CD4-positive, alpha-beta T cell treated with Interleukin-4 for 1 hour (primary cell): ENCODE measurements around the gene CLEC4E.
A peak's percentile ranks its signal among the peaks of the same experiment; 100 is the strongest.
"Not testable (repeated sequence)": the region's sequence is repeated elsewhere in the genome, so short reads cannot be mapped to it uniquely, and the experiment has no call there.

Source experiments
- DNase-seq, 2 donors: peaks; one replicate each; pipeline ENCODE4 v3.0.0-alpha.2; 2020 to 2022

The CLEC4E gene

DNA sequence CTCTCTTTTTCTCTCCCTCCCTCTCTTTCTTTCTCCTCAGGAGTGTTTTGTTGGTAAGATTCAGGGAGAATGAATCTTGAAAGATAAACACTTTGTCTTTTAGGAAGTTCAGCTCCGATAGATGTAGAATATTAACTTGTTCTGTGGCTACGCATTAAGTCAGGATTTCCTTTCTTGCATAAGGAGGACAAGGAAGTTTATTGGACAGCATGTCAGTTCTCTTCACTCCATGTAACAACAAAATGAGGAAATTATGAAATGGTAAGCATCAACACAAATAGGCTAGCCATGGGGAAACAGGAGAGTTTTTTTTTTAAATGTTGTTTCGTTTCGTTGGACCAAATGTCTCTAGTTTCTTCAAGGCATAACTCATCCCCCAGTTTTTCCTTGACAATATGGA, at the start of gene CLEC4E:
CLEC4E (minus strand) TSS at position 75 of the 400 bp plus-strand sequence. CDS start 108 bp downstream, outside the sequence.
- peak in 1 of 2 donors; percentile 1 for DNase-seq

GRCh38 chr12:8589679-8590078, 49.0 kb upstream of the CLEC4E start:
- no peak for DNase-seq

- not testable (repeated sequence) for DNase-seq
These were observed 43.8 kb upstream of the CLEC4E start for GRCh38 chr12:8584478-8584877.

DNA sequence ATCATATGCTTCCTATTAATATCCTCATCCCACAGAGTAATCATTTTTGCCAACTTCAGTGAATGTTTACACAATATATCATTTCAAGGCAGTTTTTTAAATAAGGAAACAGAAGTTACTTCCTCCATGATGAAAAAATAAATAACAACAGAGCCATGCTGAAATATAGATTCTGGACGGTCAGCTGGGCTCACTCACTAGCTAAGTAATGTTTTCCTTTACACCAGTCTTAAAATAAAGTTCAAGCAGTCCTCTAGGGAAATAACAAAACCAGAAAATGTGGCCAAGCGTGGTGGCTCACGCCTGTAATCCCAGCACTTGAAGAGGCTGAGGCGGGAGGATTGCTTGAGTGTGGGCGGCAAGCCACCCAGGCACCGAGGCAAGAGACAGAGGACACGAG, 43.3 kb upstream of the CLEC4E start:
- DNase-seq: no peak

DNA sequence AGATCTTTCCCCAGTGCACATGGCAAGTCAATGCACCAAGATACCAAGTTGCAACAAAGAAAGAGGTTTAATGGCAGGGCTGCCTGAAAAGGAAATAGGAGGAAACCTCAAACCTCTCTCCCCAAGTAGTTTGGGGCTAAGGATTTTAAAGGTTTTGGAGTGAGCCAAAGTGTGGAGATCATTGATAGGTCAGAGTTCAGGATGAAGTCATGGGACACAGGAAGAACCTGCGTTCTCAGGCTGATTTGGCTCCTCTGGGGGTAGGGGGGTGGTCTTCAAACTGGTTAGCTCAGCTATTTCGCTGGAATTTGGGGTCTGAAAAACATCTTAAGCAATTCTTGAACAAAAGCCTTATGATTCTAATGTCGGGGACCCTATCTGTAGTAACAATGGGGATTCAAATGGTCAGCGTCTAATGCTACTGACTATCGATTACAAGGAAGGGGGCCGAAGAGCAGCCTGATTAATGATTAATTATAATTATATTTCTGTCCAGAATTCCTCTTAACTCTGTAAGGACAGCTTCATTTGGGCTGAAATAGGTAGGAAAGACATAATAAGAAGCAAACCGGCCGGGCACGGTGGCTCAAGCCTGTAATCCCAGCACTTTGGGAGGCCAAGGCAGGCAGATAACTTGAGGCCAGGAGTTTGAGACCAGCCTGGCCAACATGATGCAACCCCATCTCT, 40.5 kb upstream of the CLEC4E start:
- DNase-seq: no peak

- no peak for DNase-seq
These were observed 37.2 kb upstream of the CLEC4E start for GRCh38 chr12:8577879-8578278.

DNA sequence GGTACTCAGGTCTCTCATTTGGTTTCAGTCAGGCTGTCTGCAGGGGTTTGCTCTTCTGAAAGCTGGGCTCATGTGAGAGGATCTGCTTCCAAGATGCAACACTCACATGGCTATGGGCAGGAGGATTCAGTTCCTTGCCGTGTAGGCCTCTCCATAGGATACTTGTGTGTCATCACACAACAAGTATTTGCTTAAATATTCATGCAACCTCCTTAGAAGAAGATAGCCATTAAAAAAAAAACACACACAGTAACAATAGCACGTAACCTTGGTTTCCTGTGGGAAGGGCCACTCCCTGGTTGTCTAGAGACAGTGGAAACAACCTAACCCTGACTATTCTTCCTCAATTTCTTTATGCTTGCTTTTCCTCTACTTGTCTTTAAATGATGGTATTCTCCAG, 31.8 kb upstream of the CLEC4E start:
- DNase-seq: peak; percentile 25 to 52

DNA sequence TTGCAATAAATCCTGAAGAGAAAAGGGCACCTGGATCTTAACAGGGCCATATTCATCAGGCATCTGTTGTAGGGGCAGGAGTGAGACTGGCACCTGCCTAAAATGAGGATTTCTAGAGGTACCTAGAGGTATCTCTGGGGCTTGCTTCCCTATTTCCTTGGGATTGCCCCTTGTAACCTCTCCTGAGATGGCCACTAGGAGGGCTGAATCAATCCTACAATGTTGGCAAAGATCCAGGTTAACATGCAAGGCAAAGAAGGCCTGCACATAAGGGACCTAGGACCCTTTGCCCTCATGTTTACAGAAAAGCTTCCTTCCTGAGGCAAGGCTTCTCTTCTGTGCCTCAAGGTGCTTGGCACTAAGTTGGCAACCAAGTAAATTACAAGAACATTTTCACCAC, 25.8 kb upstream of the CLEC4E start:
- DNase-seq: no peak

- DNase-seq: not testable (repeated sequence)
These were observed 25.3 kb upstream of the CLEC4E start for GRCh38 chr12:8566052-8566451.

DNA sequence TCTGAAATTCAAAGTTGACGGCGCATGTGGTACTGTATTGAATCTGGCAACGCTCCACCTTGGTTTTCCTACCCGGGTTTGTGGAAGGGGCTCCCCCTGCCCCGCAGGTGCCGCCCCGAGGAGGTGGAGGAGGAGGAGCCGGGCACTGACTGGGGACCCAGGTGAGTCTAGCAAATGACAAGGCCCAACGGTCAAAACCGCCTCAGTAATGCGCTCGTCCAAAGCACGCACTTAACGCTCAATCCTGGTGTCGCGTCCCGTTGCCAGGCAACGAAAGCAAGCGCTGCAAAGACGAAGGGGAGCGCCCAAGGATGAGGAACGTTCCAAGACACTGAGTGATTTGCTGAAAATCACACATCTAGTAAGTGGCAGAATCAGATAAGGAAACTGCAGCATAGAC, 24.0 kb upstream of the CLEC4E start:
- DNase-seq: no peak

GRCh38 chr12:8563356-8563755, 22.7 kb upstream of the CLEC4E start:
- no peak for DNase-seq

DNA sequence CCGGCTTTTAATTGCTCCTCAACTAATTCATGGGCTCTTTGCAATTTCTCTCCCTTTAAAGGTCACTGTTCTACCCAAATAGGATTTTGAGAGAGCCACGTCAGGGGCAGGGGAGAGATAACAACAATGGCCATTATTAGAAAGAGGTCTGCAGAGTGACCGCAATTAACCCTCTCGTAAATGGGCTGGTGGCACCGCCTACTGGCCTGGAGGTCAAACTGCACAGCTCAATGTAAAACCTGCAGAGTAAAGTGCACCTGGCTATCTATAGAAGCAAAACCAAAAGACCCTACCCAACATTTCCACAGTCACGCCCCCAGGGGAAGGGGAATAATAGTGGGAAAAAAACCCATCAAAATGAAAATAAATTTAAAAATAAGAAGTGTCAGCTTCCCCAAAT, 21.6 kb upstream of the CLEC4E start:
- no peak for DNase-seq

DNA sequence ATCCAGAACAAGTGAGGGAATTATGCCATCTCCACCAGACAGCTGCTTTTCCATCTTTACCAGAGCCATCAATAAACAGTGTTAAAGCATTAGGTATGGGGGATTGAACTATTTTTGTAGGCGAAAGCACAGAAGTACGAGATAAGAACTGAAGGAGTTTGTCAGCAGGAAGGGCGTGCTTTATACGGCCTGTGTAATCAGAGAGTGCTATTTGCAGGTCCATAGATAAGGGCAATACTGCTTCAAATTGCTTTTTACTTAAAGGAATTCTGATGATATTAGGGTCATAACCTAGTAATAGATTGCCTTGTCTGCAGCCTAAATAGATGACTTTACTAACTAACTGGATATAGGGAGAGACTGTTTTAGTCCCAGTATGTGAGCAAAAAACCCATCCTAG, 20.3 kb upstream of the CLEC4E start:
- DNase-seq: no peak

DNA sequence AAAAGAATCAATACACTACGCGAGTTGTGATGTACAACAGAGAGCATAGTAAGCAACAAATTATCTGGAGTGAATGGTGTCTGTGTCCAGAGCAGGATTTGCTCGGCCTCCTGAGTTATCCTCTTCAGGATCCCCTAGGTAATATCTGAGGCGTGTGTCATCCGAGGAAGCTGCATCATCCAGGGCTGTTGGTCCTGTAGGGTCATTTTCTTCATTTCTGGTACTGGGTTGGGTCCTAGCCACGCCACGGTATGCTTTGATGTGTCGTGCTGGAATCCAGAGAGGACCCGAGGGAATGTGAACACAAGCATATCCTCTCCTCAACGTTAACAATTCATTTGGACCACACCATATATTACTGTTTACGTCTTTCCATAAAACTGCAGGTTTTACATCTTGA, 19.0 kb upstream of the CLEC4E start:
- no peak for DNase-seq

GRCh38 chr12:8556531-8557097, 15.9 kb upstream of the CLEC4E start:
- DNase-seq: no peak

DNA sequence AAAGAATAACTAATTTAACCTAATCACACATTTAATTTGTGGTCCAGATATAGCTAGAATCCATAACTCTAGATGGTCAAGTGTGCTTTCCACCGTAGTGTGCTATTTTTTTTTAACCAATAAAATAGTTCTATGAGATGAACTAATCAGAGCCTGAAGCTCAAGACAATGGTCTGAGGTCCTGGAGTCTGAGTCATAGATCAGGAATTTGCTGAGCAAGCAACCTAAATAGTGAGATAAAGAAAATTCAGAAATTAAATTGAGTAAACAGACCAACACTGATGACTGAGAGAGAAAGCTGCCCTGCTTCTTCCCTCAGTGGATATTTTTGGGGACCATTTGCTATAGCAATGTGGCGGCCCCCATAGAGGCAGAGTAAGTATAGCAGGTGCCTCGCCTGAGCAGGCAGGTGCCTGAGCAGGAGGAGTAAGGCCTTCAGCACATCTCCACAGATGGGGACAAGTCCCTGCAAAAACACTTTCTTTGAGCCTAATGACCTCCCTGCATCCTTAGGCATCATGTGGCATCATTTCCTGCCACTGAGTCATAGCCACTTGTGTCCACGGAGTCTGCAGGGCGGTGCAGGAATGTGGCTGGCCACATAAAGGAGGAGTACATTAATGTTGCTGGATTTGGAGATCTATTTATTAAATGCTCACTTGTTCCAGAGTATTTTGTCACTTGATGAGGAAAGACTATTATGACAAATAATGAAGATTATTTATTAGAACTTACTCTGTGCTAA, 13.9 kb upstream of the CLEC4E start:
- DNase-seq: no peak

DNA sequence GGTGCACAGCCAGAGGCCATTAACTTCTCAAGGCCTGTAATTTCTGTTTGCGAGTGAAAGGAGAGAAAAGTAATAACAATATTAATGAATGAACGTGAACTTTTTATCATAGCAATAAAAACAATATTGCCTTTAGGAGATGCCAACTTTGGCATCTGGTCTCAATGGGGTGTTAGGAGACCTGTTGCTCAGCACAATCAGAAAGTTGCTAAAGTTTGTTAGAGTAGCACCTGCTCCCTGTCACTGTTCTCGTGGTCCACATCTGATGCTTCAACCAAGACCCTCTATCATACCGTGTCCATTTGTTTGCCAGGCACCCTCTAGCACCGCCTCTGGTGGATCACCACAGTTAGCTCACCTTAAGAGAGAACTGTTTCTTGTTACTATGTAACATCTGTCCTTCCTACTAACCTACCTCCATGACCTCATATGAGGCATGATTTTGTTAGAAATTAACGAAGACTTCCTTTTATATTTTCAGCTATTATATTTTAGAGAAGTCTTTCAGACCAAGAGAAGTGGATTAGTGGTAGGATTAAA, 12.5 kb upstream of the CLEC4E start:
- no peak for DNase-seq

DNA sequence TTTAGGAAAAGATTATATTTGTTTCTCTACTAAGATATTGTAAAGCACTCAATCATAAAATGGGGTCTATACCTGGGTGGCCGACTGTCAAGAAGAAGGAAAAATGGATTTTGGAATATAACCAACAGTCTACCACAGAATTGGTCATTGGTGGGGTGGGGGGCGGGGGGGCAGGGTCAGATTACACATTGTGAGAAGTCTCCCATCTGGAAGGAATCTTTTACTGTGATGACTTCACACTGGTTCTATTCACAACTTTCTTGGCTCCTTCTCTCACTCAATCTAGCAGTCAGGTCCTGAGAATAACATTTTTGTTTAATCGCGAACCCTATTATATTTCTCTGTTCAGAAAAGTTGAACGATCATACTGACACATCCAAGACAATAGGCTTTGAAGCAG, 8.7 kb upstream of the CLEC4E start:
- DNase-seq: no peak

DNA sequence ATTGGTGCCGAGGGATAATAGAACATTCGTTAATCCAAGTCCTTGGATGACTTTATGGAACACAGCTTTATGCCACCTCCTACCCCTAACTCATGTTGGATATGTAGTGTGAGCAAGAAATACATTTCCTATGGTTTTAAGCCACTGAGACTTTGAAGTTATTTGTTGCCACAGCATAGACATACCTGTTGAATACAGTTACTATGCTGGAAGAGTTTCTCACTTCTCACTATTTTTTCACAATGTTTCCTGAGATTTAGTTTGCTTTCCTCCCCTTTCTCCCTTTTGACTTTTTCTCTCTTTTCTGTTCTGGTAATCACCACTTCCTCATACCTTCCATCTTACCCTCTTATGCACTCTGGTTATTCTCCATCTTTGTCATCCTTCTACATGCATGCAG, 7.5 kb upstream of the CLEC4E start:
- DNase-seq: no peak

GRCh38 chr12:8547645-8548044, 6.9 kb upstream of the CLEC4E start:
- no peak for DNase-seq

DNA sequence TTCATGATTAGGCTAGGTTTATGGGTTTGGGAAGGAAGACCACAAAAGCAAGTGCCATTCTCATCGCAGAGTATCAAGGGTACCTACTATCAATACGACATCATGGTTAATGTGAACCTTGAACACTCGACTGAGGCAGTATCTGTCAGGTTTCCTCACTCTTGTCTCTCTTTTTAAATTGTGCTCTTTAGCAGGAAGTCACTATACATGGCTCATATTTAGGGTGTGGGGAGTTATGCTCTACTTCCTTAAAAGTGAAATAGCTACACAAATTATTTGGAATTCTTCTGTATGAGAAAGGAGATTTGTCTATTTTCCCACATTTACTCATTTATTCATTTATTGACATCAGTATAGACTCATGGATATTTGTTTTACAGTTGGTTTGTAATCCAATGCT, 5.9 kb upstream of the CLEC4E start:
- DNase-seq: no peak

GRCh38 chr12:8544295-8544694, 3.6 kb upstream of the CLEC4E start:
- DNase-seq: peak; percentile 68 to 74

DNA sequence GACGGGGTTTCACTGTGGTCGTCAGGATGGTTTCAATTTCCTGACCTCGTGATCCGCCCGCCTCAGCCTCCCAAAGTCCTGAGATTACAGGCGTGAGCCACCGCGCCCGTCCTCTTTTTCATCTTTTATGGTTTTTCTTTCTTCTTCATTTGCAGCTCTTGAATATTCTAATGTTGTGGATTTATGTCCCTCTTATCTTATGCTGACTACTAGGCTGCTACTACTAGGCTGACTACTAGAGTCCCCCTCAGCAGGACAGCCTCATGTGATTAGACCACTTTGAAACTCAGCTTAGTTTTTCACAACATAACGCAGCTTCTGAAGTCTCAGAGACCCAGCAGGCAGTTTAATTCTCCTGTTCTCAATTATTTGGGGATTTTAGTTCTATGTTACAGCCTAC, 857 bp upstream of the CLEC4E start:
- DNase-seq: no peak

DNA sequence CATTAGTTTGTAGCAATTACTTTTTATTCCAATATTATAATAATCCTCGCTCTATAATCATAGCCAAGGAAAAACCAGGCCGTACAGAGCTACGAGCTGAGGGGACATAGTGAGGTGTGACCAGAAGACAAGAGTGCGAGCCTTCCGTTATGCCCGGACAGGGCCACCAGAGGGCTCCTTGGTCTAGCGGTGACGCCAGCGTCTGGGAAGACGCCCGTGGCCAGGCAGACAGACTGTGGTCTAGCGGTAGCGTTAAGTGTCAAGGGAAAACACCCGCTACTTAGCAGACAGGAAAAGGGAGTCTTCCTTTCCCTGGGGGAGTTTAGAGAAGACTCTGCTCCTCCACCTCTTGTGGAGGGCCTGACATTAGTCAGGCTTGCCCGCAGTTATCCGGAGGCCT, 2.9 kb downstream of the CLEC4E start:
- DNase-seq: not testable (repeated sequence)
